ENCODE data around the gene KIR3DL2. TPM values are rescaled to one million over a fixed set of nuclear protein-coding genes. Genes with fewer than 3 reads are reported as not detected.
"Not testable (repeated sequence)": the region's sequence is repeated elsewhere in the genome, so short reads cannot be mapped to it uniquely, and the experiment has no call there.

Gene KIR3DL2
- total RNA-seq, 1 donor from 2014 or later: not detected

DNA sequence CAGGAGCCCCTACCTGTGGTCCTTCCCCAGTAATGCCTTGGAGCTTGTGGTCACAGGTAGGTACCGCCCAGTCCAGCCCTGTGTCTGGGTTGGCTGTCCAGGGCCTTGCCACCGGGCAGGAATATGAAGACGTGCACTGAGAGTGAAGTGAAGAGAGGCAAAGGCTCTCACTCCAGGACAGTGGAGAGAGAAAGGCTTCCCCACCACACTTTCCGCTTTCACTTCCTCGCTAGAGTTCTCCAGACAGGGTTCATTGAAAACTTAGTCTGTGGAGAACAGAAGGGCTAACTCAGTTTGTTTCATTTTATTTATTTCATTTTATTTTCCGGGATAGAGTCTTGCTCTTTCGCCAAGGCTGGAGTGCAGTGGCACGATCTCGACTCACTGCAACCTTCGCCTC is 38.0 kb downstream of the KIR3DL2 start:
- no peak for DNase-seq (ENCODE audit: low read depth)
- TF ChIP-seq, protein P1, sequence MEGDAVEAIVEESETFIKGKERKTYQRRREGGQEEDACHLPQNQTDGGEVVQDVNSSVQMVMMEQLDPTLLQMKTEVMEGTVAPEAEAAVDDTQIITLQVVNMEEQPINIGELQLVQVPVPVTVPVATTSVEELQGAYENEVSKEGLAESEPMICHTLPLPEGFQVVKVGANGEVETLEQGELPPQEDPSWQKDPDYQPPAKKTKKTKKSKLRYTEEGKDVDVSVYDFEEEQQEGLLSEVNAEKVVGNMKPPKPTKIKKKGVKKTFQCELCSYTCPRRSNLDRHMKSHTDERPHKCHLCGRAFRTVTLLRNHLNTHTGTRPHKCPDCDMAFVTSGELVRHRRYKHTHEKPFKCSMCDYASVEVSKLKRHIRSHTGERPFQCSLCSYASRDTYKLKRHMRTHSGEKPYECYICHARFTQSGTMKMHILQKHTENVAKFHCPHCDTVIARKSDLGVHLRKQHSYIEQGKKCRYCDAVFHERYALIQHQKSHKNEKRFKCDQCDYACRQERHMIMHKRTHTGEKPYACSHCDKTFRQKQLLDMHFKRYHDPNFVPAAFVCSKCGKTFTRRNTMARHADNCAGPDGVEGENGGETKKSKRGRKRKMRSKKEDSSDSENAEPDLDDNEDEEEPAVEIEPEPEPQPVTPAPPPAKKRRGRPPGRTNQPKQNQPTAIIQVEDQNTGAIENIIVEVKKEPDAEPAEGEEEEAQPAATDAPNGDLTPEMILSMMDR (conservative IDR thresholded peaks at IDR 0.05; ENCODE audit: low read depth, low read length): no peak
- H3K4me3 ChIP-seq (ENCODE audit: low read depth, low read length): no peak overlapping the region

DNA sequence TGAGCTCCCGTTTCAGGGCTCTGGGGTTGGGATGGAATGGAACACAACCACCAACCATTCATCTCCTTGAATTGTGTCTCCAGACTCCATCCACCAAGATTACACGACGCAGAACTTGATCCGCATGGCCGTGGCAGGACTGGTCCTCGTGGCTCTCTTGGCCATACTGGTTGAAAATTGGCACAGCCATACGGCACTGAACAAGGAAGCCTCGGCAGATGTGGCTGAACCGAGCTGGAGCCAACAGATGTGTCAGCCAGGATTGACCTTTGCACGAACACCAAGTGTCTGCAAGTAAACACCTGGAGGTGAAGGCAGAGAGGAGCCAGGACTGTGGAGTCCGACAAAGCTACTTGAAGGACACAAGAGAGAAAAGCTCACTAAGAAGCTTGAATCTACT is 39.3 kb downstream of the KIR3DL2 start:
- TF ChIP-seq, protein P1 (conservative IDR thresholded peaks at IDR 0.05; ENCODE audit: low read depth, low read length): no peak
- no peak overlapping the region for H3K4me3 ChIP-seq (ENCODE audit: low read depth, low read length)
- DNase-seq (ENCODE audit: low read depth): no peak

DNA sequence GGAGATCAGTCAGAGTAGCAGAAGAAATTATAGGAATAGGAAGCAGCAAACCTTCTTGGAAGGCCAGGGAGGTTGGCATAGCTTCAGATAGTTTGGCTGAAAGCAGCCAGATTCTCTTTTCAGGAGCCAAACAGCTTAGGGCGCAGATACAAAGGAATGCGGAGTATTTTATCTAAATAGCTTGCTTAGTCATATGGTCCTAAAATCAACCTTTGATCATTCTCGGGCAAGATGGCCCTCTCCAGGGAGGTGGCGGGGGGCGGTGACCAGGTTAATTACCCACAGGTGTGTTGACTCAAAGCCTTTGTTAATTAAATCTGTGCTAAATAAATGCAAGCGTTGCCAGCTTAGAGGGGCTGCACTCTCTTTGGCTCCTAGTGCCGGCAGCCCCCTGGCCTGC is 43.2 kb downstream of the KIR3DL2 start:
- no peak overlapping the region for H3K4me3 ChIP-seq (ENCODE audit: low read depth, low read length)
- DNase-seq (ENCODE audit: low read depth): no peak
- TF ChIP-seq, protein P1 (conservative IDR thresholded peaks at IDR 0.05; ENCODE audit: low read depth, low read length): no peak

DNA sequence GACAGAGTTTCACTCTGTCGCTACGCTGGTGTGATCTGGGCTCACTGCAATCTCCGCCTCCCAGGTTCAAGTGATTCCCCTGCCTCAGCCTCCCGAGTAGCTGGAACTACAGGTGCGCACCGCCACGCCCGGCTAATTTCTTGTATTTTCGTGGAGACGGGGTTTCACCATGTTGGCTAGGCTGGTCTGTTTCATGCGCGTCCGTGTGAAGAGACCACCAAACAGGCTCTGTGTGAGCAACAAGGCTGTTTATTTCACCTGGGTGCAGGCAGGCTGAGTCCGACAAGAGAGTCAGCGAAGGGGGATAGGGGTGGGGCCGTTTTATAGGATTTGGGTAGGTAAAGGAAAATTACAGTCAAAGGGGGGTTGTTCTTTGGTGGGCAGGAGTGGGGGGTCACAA is 43.9 kb downstream of the KIR3DL2 start:
- DNase-seq (ENCODE audit: low read depth); H3K4me3 ChIP-seq (ENCODE audit: low read depth, low read length): not testable (repeated sequence)

DNA sequence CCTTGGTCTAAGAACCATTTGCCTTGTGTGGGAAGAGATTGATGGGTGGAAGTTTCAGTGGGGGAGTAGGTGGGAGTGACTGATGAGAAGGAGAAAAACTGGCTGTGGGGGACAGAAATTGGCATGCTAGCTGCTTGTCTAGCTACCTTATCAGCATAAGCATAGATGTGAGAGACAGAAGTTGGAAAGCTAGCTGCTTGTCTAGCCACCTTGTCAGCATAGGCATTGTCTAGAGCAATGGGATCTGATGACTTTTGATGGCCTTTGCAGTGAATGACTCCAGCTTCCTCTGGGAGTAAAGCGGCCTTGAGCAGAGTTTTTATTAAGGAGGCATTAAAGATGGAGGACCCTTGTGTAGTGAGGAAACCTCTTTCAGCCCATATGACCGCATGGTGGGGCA is 45.8 kb downstream of the KIR3DL2 start:
- TF ChIP-seq, protein P1 (conservative IDR thresholded peaks at IDR 0.05; ENCODE audit: low read depth, low read length): no peak
- no peak overlapping the region for H3K4me3 ChIP-seq (ENCODE audit: low read depth, low read length)
- DNase-seq (ENCODE audit: low read depth): no peak

DNA sequence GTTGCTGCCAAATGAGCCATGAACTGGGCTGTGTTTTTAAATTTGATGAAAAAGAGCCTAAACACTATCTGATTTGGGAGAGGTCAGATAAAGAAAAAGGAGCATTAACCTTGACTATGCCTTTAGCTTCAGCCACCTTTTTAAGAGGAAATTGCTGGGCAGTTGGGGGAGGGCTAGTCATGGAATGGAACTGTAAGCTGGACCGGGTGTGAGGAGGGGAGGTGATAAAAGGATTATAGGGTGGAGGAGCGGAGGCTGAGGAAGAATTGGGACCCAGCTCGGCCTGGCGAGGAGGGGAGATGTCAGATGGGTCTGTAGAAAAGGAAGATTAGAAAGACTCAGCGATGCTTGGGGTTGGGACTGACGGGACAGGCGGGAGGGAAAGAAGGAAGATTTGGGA is 48.4 kb downstream of the KIR3DL2 start:
- not testable (repeated sequence) for H3K4me3 ChIP-seq (ENCODE audit: low read depth, low read length); DNase-seq (ENCODE audit: low read depth)

DNA sequence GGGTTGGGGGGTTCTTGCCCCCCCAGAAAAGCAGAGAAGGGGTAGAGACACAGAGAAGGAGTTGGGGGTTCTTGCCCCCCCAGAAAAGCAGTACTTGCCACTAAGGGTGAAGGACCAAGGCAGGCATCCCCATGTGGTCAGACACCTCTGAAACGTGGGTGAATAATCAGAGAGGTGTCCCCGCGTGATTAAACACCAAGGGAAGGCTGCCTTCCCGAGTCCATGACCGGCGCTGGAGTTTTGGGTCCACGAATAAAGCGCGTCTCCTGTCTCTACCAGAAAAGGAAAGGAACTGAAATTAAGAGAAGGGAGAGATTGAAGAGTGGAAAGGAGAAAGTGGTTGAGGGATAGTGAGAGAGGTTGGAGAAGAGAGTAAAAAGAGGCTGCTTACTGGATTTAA is 49.4 kb downstream of the KIR3DL2 start:
- H3K4me3 ChIP-seq (ENCODE audit: low read depth, low read length); DNase-seq (ENCODE audit: low read depth): not testable (repeated sequence)

DNA sequence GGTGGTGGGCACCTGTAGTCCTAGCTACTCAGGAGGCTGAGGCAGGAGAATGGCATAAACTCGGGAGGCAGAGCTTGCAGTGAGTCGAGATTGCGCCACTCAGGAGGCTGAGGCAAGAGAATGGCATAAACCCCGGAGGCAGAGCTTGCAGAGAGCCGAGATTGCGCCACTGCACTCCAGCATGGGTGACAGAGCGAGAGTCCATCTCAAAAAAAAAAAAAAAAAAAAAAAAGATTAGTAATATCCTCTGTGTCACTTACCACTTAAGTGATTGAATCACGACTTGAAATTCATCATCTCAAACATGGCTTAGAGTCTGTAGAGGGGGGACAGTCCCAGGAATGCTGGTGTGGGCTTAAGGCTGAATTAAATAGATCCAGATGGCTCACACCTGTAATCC is 50.9 kb downstream of the KIR3DL2 start:
- H3K4me3 ChIP-seq (ENCODE audit: low read depth, low read length); DNase-seq (ENCODE audit: low read depth): not testable (repeated sequence)

DNA sequence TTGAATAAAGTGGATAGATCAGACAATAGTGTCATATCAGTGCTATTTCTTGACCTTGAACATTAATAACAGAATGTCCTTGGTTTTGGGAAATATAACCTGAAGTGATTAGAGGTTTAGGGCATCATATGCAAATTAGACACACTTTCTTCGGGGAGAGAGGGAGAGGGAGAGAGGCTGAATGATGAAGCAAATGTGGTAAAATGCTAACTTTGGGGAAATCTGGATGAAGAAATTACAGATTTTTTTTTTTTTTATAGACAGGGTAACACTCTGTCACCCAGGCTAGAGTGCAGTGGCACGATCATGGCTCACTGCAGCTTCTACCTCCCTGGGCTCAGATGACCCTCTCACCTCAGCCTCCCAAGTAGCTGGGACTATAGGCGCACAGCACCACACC is 51.8 kb downstream of the KIR3DL2 start:
- DNase-seq (ENCODE audit: low read depth): no peak
- H3K4me3 ChIP-seq (ENCODE audit: low read depth, low read length): no peak overlapping the region
- TF ChIP-seq, protein P1 (conservative IDR thresholded peaks at IDR 0.05; ENCODE audit: low read depth, low read length): no peak

All from epithelial cell of proximal tubule (primary cell).